ENCODE results near the gene UVRAG.

The UVRAG gene

GRCh38 chr11:76083563-76084451 is 268.8 kb downstream of the UVRAG start:
- no peak for DNase-seq

DNA sequence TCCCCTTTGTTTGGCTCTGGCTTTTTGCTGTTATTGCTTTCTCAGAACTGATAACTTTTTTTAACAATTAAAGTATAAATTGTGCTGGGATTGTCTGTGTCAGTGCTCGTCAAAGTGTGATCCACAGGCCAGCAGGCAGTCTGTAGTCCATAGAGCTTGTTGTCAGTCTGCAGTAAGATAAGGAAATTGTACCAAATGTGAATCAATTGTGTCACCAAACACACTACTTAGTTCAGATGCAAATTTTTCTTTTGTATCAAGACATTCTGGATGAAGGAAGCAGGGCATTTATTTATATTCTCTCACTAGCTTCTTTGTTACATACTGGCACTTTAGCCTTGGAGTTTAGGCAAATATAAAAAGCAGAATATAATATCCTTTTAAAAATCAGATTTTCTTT is 270.3 kb downstream of the UVRAG start:
- no peak for DNase-seq

GRCh38 chr11:76086743-76087635 is 272.0 kb downstream of the UVRAG start:
- no peak for DNase-seq

- peak; percentile 54 for DNase-seq
Observed at GRCh38 chr11:76087749-76088148, 272.7 kb downstream of the UVRAG start.

DNA sequence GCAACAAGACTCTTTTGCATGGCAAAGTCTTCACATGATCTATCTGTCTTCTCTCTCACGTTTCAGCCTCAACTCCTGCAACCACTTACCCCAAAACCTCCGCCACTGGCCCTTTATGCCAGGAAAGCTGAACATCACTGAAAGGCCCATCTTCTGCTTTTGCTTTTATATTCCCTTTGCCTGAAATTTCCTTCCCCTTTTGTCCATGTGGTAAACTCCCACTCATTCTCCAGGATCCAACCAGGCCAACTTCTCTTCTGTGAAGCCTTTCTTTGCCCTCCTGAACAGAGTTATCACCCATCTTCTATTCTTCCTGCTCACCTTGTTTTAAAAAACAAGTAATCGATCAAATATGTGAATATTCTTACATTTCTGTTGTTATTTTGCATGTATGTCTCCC is 273.5 kb downstream of the UVRAG start:
- no peak for DNase-seq

- DNase-seq: no peak
Observed at GRCh38 chr11:76090174-76090573, 275.2 kb downstream of the UVRAG start.

GRCh38 chr11:76090821-76091220 is 275.8 kb downstream of the UVRAG start:
- DNase-seq: no peak

DNA sequence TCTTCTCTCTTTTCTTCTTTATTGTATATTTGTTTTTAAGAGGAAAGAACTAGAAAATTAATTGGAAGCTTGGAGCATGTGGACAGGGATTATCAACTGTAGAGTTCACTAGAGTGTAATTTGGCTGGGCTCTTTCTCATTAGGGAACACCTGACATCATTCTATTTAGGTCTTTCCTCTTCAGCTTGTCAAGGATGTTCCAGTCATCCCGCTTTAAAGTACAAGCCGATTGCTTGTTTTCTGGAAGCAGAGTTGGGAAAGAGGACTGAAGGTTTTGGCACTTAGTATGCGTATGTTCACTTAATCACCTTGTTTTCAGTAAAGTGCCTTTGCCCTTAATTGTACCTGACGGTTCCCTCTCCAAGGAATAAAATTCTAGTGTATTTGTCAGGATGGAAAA is 279.7 kb downstream of the UVRAG start:
- no peak for DNase-seq

- DNase-seq: peak; percentile 85
Observed at GRCh38 chr11:76095891-76096290, 280.9 kb downstream of the UVRAG start.

DNA sequence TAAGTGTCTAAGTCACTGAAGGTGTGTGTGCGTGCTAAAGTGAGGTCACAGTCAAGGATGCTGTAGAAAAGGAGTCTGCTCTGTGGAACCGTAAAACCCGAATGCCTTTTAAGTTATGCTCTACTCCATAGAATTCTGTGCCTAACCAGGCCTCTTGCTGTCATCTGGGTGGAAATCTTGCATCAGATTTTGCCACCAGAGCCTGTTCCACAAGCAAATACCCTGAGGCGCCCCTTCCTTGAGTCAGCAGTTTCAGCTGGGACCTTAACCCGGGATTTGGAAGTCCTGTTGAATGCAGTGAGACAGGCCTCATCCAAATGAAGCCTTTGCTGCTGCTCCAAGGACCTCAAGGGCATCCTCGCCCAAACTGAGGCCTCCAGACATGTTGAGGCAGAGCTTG is 281.5 kb downstream of the UVRAG start:
- peak; percentile 95 for DNase-seq

GRCh38 chr11:76102802-76103201 is 287.8 kb downstream of the UVRAG start:
- no peak for DNase-seq

- no peak for DNase-seq
Observed at GRCh38 chr11:76103460-76103859, 288.4 kb downstream of the UVRAG start.

DNA sequence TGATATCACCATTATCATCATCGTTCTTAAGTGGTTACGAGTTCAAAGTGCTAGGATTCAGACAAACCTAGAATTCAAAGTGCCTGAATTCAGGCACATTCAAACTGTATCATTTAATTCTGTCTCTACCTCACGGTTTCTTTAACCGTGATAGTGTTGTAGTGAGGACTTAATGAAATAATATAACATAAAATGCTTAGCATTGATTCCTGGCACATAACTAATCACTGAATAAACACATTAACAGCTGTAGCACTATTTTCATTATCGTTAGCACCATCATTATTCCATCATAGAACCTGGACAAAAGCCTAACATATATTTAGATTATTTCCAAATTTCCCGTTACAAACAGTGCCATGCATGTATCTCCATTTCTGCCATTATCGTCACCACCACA is 289.3 kb downstream of the UVRAG start:
- DNase-seq: no peak

GRCh38 chr11:76105637-76106036 is 290.6 kb downstream of the UVRAG start:
- no peak for DNase-seq

- DNase-seq: no peak
Observed at GRCh38 chr11:76107971-76108370, 293.0 kb downstream of the UVRAG start.

- no peak for DNase-seq
Observed at GRCh38 chr11:76114238-76114637, 299.2 kb downstream of the UVRAG start.

- no peak for DNase-seq
Observed at GRCh38 chr11:76115555-76115954, 300.5 kb downstream of the UVRAG start.

GRCh38 chr11:76119032-76119431 is 304.0 kb downstream of the UVRAG start:
- DNase-seq: no peak

GRCh38 chr11:76119779-76120178 is 304.8 kb downstream of the UVRAG start:
- no peak for DNase-seq

DNA sequence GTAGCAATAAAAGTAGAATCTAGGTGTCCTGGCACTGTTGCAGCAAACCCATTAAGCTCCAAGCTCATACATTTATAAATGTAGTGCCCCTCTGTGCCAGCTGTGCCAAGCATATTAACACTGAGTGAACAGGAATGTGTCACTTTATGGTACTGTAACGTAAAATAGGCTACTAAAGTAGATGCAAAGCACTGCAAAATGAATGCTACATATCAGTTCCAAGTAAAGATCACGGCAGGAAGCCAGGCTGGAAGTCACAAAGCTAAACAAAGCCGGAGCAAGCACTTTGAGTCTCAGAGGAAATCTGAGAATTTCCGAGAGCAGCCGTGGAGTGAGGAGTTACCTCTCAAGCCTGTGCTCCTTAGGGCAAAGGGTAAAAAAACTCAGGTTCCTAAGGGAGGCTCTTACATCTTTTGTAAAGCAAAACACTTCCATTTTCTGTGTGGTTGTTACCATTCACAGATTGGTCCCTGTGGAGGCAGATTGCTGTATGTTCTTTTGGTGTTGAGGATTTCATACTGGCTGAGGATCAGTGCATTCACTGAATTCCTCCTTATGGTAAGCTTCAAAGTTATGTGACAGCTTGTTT is 305.6 kb downstream of the UVRAG start:
- no peak for DNase-seq

DNA sequence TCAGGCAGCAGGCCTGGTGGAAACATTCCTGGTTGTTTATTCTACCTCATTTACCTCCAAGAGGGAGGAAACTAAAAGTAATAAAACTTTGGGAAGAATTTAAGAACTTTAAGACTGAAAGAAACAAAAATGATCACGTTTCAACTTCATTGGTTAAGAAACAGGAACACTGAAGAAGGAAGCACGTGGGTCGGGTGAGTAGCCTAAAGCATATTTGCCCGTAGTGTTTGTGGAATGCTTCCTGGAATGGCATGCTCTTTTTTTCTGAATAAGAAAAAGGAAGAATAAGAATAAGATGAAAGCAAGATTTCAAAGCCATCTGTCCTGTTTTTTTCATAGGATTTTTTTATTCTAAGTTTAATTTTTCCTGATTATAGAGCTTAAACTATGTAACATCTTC is 308.2 kb downstream of the UVRAG start:
- no peak for DNase-seq

- DNase-seq: no peak
Observed at GRCh38 chr11:76124905-76125770, 310.1 kb downstream of the UVRAG start.

DNA sequence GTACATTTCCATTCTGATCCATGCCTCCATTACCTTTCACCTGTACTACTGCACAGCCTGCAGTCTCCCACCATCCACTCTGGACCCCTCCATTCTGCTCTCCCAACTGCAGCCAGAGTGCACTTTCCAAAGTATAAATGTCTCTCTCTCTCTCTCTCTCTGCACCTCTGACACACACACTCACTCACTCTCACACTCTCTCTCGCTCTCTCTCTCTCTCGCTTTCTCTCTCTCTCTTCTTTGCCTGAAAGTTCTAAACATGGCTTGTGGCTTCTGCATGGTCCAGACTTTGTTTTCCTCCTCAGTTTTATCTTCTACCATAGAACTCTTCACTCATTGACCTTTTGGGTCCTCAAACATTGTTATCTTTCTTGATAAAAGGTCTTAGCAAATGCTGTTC is 314.7 kb downstream of the UVRAG start:
- DNase-seq: no peak
